Measurements from ENCODE around the gene SYT3.

- TF ChIP-seq POLR2A (IDR thresholded peaks at IDR 0.05) (no peak), CTCF (IDR thresholded peaks at IDR 0.05) (no peak), POLR2AphosphoS5 (IDR thresholded peaks at IDR 0.05) (no peak), EP300 (IDR thresholded peaks at IDR 0.05) (no peak)
These were observed 13.7 kb downstream of the SYT3 start for GRCh38 chr19:50626011-50626410.

Data from sigmoid colon (tissue), 4 donors.